ENCODE data around the gene PET117. TPM values are rescaled to one million over a fixed set of nuclear protein-coding genes. Genes with fewer than 3 reads are reported as not detected.

PET117 gene
- total and polyA plus RNA-seq, 4 experiments from 2014 or later, result 14.1 to 40.9 (median 19.5) TPM

GRCh38 chr20:18191306-18191705 is 53.6 kb downstream of the PET117 start:
- no peaks in the 10 kb centered on the region for H3K4me1 ChIP-seq (ENCODE audit: insufficient read depth, low read length)
- ChIA-PET POLR2A (ENCODE audit: partially characterized antibody) (no interaction called here), CTCF (ENCODE audit: partially characterized antibody) (interaction anchor here (1.4 kb wide), 1 partner anchor 85 kb away, joined by 3 read pairs; no protein-coding TSS in a partner anchor)
- H3K4me3 Mint-ChIP-seq, result no peak overlapping the region
- H3K9me3 ChIP-seq (ENCODE audit: control insufficient read depth in 1 of 2, low read length in 2 of 2), result no peaks in the 10 kb centered on the region
- intact Hi-C loops (cut with micrococcal nuclease), result no loop called here
- H3K4me1 Mint-ChIP-seq, result peaks cover 0 to 9% (median 0%) of the 10 kb centered on the region in 4 donors
- no peaks in the 10 kb centered on the region for H3K27me3 Mint-ChIP-seq
- no peak overlapping the region for H3K4me3 ChIP-seq (ENCODE audit: low read length in 2 of 2)
- H3K36me3 ChIP-seq (ENCODE audit: insufficient read depth, low read length), result peaks cover 13% of the 10 kb centered on the region
- DNase-seq, result no peak
- no peak overlapping the region for H3K27ac Mint-ChIP-seq
- H3K36me3 Mint-ChIP-seq, result peaks cover 29 to 31% of the 10 kb centered on the region in 2 donors
- no peaks in the 10 kb centered on the region for H3K9me3 Mint-ChIP-seq
- no peak overlapping the region for H3K27ac ChIP-seq (ENCODE audit: low read depth, low read length)
- H3K27me3 ChIP-seq (ENCODE audit: insufficient read depth, low read length), result no peaks in the 10 kb centered on the region

Other genes with a start within 250 kb of the PET117 start
- gene SNX5, start 169.1 kb upstream of the PET117 start, total RNA-seq, result 10 to 100 TPM; 81.5 to 81.6 TPM
- gene SNX5, start 169.1 kb upstream of the PET117 start, polyA plus RNA-seq, result 10 to 100 TPM; 96.3 to 96.5 TPM
- gene MGME1, start 168.8 kb upstream of the PET117 start, total RNA-seq, result 10 to 100 TPM; 15.4 to 16.5 TPM
- gene MGME1, start 168.8 kb upstream of the PET117 start, polyA plus RNA-seq, result 10 to 100 TPM in 1 of 2 donors, 1 to 10 TPM in 1; 7.4 to 17.0 TPM
- not detected for gene OVOL2, start 79.9 kb upstream of the PET117 start, total RNA-seq
- gene OVOL2, start 79.9 kb upstream of the PET117 start, polyA plus RNA-seq, result not detected
- 10 to 100 TPM; 22.4 to 24.0 TPM for gene KAT14, start within 50 bp of the PET117 start, total RNA-seq
- gene KAT14, start within 50 bp of the PET117 start, polyA plus RNA-seq, result 10 to 100 TPM; 14.7 to 18.1 TPM
- gene ZNF133, start 150.7 kb downstream of the PET117 start, total RNA-seq, result 10 to 100 TPM in 1 of 2 experiments, 1 to 10 TPM in 1; 9.1 to 11.8 TPM
- 1 to 10 TPM; 4.0 to 8.7 TPM for gene ZNF133, start 150.7 kb downstream of the PET117 start, polyA plus RNA-seq